GM12878 (cell line): ENCODE data around the gene NTRK1. TPM values are rescaled to one million over a fixed set of nuclear protein-coding genes. Genes with fewer than 3 reads are reported as not detected.

ENCODE experiments used
- ATAC-seq: fragments of 200-7000 bp; cut with Tn5 transposase; 3 replicates; pipeline ENCODE4 v1.9.1; 2020; ENCODE audit warnings: mild to moderate bottlenecking, moderate library complexity
- BruUV-seq: library from RNA; stranded (reverse); fragments of 400-500 nt; replicated peaks from 2 replicates; lab custom pipeline; 2021; lab: Mats Ljungman, UMichigan
- CTCF ChIA-PET: fragments of 300-600 bp; sonication (Branson Sonifier 250); formaldehyde crosslinking; extraction: SDS; loops from one replicate; lab custom pipeline; 2021; ENCODE audit warnings: inconsistent platforms; lab: Yijun Ruan, JAX
- POLR2A ChIA-PET: fragments of 350-600 bp; formaldehyde crosslinking; extraction: SDS; loops from one replicate; lab custom pipeline; 2021; ENCODE audit warnings: inconsistent platforms; lab: Charles Lee
- RAD21 ChIA-PET: fragments of 300-600 bp; sonication (Branson Sonifier 250); formaldehyde crosslinking; loops from one replicate; lab custom pipeline; 2023; ENCODE audit warnings: antibody characterized with exemption; ENCODE audit not compliant: unreplicated experiment; lab: Charles Lee
- SMC1A ChIA-PET: fragments of 300-600 bp; sonication (Branson Sonifier 250); formaldehyde crosslinking; loops from one replicate; lab custom pipeline; 2023; ENCODE audit not compliant: unreplicated experiment, uncharacterized antibody; lab: Charles Lee
- DNase-seq: peaks from one replicate; pipeline ENCODE4 v3.0.0-alpha.2; 2011; ENCODE audit warnings: low read depth, low spot score
- FAIRE-seq: peaks from 3 replicates; lab custom pipeline; 2011; peaks lifted over from hg19 to GRCh38; lab: Jason Lieb, UNC
- H2AFZ ChIP-seq: 2 replicates; pipeline ENCODE4 v1.6.0; 2011; ENCODE audit warnings: low read depth, low read length, control low read depth; ENCODE audit not compliant: control insufficient read depth
- H3K27ac ChIP-seq: 2 replicates; pipeline ENCODE4 v1.5.1; 2011; ENCODE audit warnings: control low read depth; ENCODE audit not compliant: control insufficient read depth, insufficient read depth
- H3K27me3 ChIP-seq, 2 experiments: replicated peaks in 1 of 2; 2 replicates each; pipeline versions ENCODE4 v1.6.0 to v1.6.1; 2011; ENCODE audit warnings: low read length in 1 of 2; ENCODE audit not compliant: control insufficient read depth in 2 of 2, insufficient read depth in 2 of 2
- H3K36me3 ChIP-seq, 2 experiments: 2 replicates each; pipeline ENCODE4 v1.5.1; 2011; ENCODE audit warnings: low read length in 1 of 2; ENCODE audit not compliant: control insufficient read depth in 2 of 2, insufficient read depth in 2 of 2
- H3K4me1 ChIP-seq: 2 replicates; pipeline ENCODE4 v1.6.1; 2011; ENCODE audit warnings: mild to moderate bottlenecking, low read length, moderate library complexity, mixed read lengths; ENCODE audit not compliant: control insufficient read depth, insufficient read depth
- H3K4me2 ChIP-seq: 2 replicates; pipeline ENCODE4 v1.6.0; 2011; ENCODE audit warnings: control low read depth; ENCODE audit not compliant: control insufficient read depth, insufficient read depth
- H3K4me3 ChIP-seq: fragments of 200-600 bp; sonication (generic); 2 replicates; pipeline ENCODE4 v1.5.1; 2016
- H3K79me2 ChIP-seq: 2 replicates; pipeline ENCODE4 v1.6.0; 2011; ENCODE audit warnings: low read length; ENCODE audit not compliant: control insufficient read depth, insufficient read depth
- H3K9ac ChIP-seq: 2 replicates; pipeline ENCODE4 v1.8.0; 2011; ENCODE audit warnings: low read length, control low read depth, mixed read lengths; ENCODE audit not compliant: control insufficient read depth, insufficient read depth
- H3K9me3 ChIP-seq: replicated peaks from 3 replicates; pipeline ENCODE4 v1.5.1; 2011; ENCODE audit warnings: mild to moderate bottlenecking, low read length; ENCODE audit not compliant: control insufficient read depth, insufficient read depth
- H4K20me1 ChIP-seq: 2 replicates; pipeline ENCODE4 v1.6.0; 2011; ENCODE audit not compliant: control insufficient read depth, insufficient read depth
- BCLAF1 ChIP-seq: fragments of 450-650 bp; IDR thresholded peaks from 2 replicates; pipeline ENCODE4 v1.6.1; 2017; ENCODE audit warnings: antibody characterized with exemption, mild to moderate bottlenecking, moderate library complexity
- FOS ChIP-seq: IDR thresholded peaks from 3 replicates; pipeline ENCODE4 v1.6.1; 2011; ENCODE audit warnings: borderline replicate concordance; ENCODE audit not compliant: insufficient read length; ENCODE audit errors: extremely low read depth
- IRF4 ChIP-seq: IDR thresholded peaks from 2 replicates; pipeline ENCODE4 v1.6.1; 2011; ENCODE audit warnings: low read depth, low read length
- KDM1A ChIP-seq: fragments of 200-600 bp; sonication (generic); IDR thresholded peaks from 2 replicates; pipeline ENCODE4 v1.6.1; 2016; ENCODE audit warnings: borderline replicate concordance
- ZNF24 ChIP-seq: fragments of 450-650 bp; IDR thresholded peaks from 2 replicates; pipeline ENCODE4 v1.6.1; 2017; ENCODE audit warnings: antibody characterized with exemption, mild to moderate bottlenecking
- WGBS: methylation state at CpG from one replicate; pipeline ENCODE4 v1.1.6; 2016; ENCODE audit warnings: low lambda C conversion rate; ENCODE audit not compliant: insufficient replicate concordance, insufficient coverage; ENCODE audit errors: missing lambda C conversion rate; 5-methylcytosine and 5-hydroxymethylcytosine counted together
- in situ Hi-C: fragments of 300-500 bp; cut with MboI; formaldehyde crosslinking; loops from 9 replicates; pipeline ENCODE4 v1.14.3; 2018; ENCODE audit warnings: mixed read lengths
- intact Hi-C: fragments of 100-400 bp; cut with micrococcal nuclease; formaldehyde crosslinking; loops from one replicate; pipeline ENCODE4 v1.14.2; 2022; ENCODE audit not compliant: unreplicated experiment
- polyA plus RNA-seq, 11 experiments: library from polyadenylated mRNA; depleted of rRNA in 4 of 11; unstranded in 6 of 11; stranded (reverse) in 5 of 11; fragments of >200 nt; fragmentation: Nextera tagmentation in 4 of 11; fragmentation: Illumina TruSeq in 1 of 11; extraction: Ambion mirVana in 4 of 11; extraction: Trizol in 1 of 11; gene quantifications; 1 replicate in 1 of 11; 2 replicates in 10 of 11; pipeline versions ENCODE4 v1.2.1 to v1.2.3, GENCODE V29; 2011 to 2016; ENCODE audit warnings: inconsistent platforms in 2 of 11, missing spikeins in 2 of 11, low read depth in 1 of 11
- total RNA-seq, 4 experiments: library from RNA; depleted of rRNA in 3 of 4; stranded (reverse); fragments of >200 nt in 3 of 4; fragmentation: Illumina TruSeq in 1 of 4; extraction: Trizol in 1 of 4; gene quantifications; 2 replicates each; pipeline versions ENCODE4 v1.2.1 to v1.2.3, GENCODE V29; 2013 to 2021

The NTRK1 gene
- total and polyA plus RNA-seq, 10 of the 15 experiments (the other 5 are each of a cell fraction or from before 2014, with no cell fraction given), result 0.10 to 0.56 (median 0.40) TPM; not detected in 7

- TF ChIP-seq ZNF24, result no peak
- TF ChIP-seq, all 136 proteins: peak for 0
- POLR2A ChIA-PET, result no interaction called here
- no peaks in the 10 kb centered on the region for H3K4me1 ChIP-seq
- H3K79me2 ChIP-seq, result no peaks in the 10 kb centered on the region
- RAD21 ChIA-PET, result no interaction called here
- no peaks in the 10 kb centered on the region for H3K9me3 ChIP-seq
- H3K9ac ChIP-seq, result no peak overlapping the region
- ATAC-seq (no peak), FAIRE-seq (no peak), DNase-seq (no peak)
- H3K27ac ChIP-seq, result no peak overlapping the region
- H3K36me3 ChIP-seq, result no peaks in the 10 kb centered on the region
- no peaks in the 10 kb centered on the region for H4K20me1 ChIP-seq
- H3K4me2 ChIP-seq, result no peak overlapping the region
- in situ Hi-C loops, result no loop called here
- CTCF ChIA-PET, result no interaction called here
- no peak overlapping the region for H2AFZ ChIP-seq
- SMC1A ChIA-PET, result interaction anchor here (1.1 kb wide), 1 partner anchor 128 kb away, joined by 3 read pairs; no protein-coding TSS in a partner anchor
- intact Hi-C loops, result no loop called here
- 45% methylated on average over 16 of the region's 16 CpGs for WGBS
- H3K27me3 ChIP-seq, result peaks cover 5 to 15% of the 10 kb centered on the region in 2 experiments
- no TSS peak for BruUV-seq
- no peak overlapping the region for H3K4me3 ChIP-seq
These were observed 35.9 kb downstream of the NTRK1 start for GRCh38 chr1:156896490-156897033.

GRCh38 chr1:156897078-156897825, 36.6 kb downstream of the NTRK1 start:
- no peaks in the 10 kb centered on the region for H3K36me3 ChIP-seq
- intact Hi-C loops, result no loop called here
- ChIA-PET SMC1A (interaction anchor here (1.1 kb wide), 1 partner anchor 129 kb away, joined by 3 read pairs; no protein-coding TSS in a partner anchor), CTCF (interaction anchor here (0.9 kb wide), 1 partner anchor 13 kb away, joined by 3 read pairs; no protein-coding TSS in a partner anchor)
- no TSS peak for BruUV-seq
- TF ChIP-seq BCLAF1 (no peak), IRF4 (no peak), KDM1A (no peak), FOS (no peak)
- TF ChIP-seq, all 136 proteins: peak for 0
- Histone ChIP-seq H3K27ac (no peak overlapping the region), H3K79me2 (no peaks in the 10 kb centered on the region), H3K4me3 (no peak overlapping the region), H3K9me3 (no peaks in the 10 kb centered on the region), H3K27me3 (peaks cover 5 to 15% of the 10 kb centered on the region in 2 experiments), H4K20me1 (no peaks in the 10 kb centered on the region), H2AFZ (no peak overlapping the region), H3K4me1 (no peaks in the 10 kb centered on the region), H3K9ac (no peak overlapping the region), H3K4me2 (no peak overlapping the region)
- ChIA-PET POLR2A (no interaction called here), RAD21 (no interaction called here)
- ATAC-seq, result no peak
- 44% methylated on average over 14 of the region's 14 CpGs for WGBS
- no peak for FAIRE-seq
- DNase-seq, result no peak
- in situ Hi-C loops, result no loop called here
